ENCODE data around the gene SPIN2B. TPM values are rescaled to one million over a fixed set of nuclear protein-coding genes. Genes with fewer than 3 reads are reported as not detected.
"Not testable (repeated sequence)": the region's sequence is repeated elsewhere in the genome, so short reads cannot be mapped to it uniquely, and the experiment has no call there.

Gene SPIN2B
- 13.3 TPM for polyA plus RNA-seq (2012; ENCODE audit: insufficient read depth, insufficient read length)

- H3K4me3 ChIP-seq (ENCODE audit: low read length) = peak within 1 kb of the TSS; percentile 65
Observed at GRCh38 chrX:57121162-57121755, at the start of gene SPIN2B. Gene SPIN2B, minus strand, starts transcription at chrX:57121548.

GRCh38 chrX:57156397-57157049, 35.2 kb upstream of the SPIN2B start:
- DNase-seq (ENCODE audit: low read depth, low spot score) = peak; percentile 21
- H3K4me3 ChIP-seq (ENCODE audit: low read length) = no peak overlapping the region

More at GRCh38 chrX:57121162-57121755, at the start of gene SPIN2B:
- DNase-seq (ENCODE audit: low read depth, low spot score) = peak; percentile 87

- no peak overlapping the region for H3K4me3 ChIP-seq (ENCODE audit: low read length)
- peak; percentile 8 for DNase-seq (ENCODE audit: low read depth, low spot score)
Observed at GRCh38 chrX:57155171-57155570, 33.8 kb upstream of the SPIN2B start.

- DNase-seq (ENCODE audit: low read depth, low spot score) = peak; percentile 21
- not testable (repeated sequence) for H3K4me3 ChIP-seq (ENCODE audit: low read length)
Observed at GRCh38 chrX:57152222-57152621, 30.9 kb upstream of the SPIN2B start.

- no peak overlapping the region for H3K4me3 ChIP-seq (ENCODE audit: low read length)
- DNase-seq (ENCODE audit: low read depth, low spot score) = no peak
Observed at GRCh38 chrX:57138674-57139073, 17.3 kb upstream of the SPIN2B start.

GRCh38 chrX:57137501-57137900, 16.2 kb upstream of the SPIN2B start:
- DNase-seq (ENCODE audit: low read depth, low spot score) = no peak
- H3K4me3 ChIP-seq (ENCODE audit: low read length) = no peak overlapping the region

GRCh38 chrX:57137073-57137472, 15.7 kb upstream of the SPIN2B start, which contains the start of gene SPIN2A:
Gene SPIN2A, minus strand, starts transcription at chrX:57137397. Its CDS starts 800 bp downstream, at chrX:57136597.
- DNase-seq (ENCODE audit: low read depth, low spot score); H3K4me3 ChIP-seq (ENCODE audit: low read length): not testable (repeated sequence)

GRCh38 chrX:57136589-57136988, 15.2 kb upstream of the SPIN2B start:
- DNase-seq (ENCODE audit: low read depth, low spot score); H3K4me3 ChIP-seq (ENCODE audit: low read length): not testable (repeated sequence)

- no peak for DNase-seq (ENCODE audit: low read depth, low spot score)
- H3K4me3 ChIP-seq (ENCODE audit: low read length) = no peak overlapping the region
Observed at GRCh38 chrX:57135287-57135686, 13.9 kb upstream of the SPIN2B start.

GRCh38 chrX:57134702-57135101, 13.4 kb upstream of the SPIN2B start:
- H3K4me3 ChIP-seq (ENCODE audit: low read length) = no peak overlapping the region
- no peak for DNase-seq (ENCODE audit: low read depth, low spot score)

- DNase-seq (ENCODE audit: low read depth, low spot score) = no peak
- H3K4me3 ChIP-seq (ENCODE audit: low read length) = no peak overlapping the region
Observed at GRCh38 chrX:57133706-57134105, 12.4 kb upstream of the SPIN2B start.

- DNase-seq (ENCODE audit: low read depth, low spot score); H3K4me3 ChIP-seq (ENCODE audit: low read length): not testable (repeated sequence)
Observed at GRCh38 chrX:57133284-57133683, 11.9 kb upstream of the SPIN2B start.

GRCh38 chrX:57132046-57132445, 10.7 kb upstream of the SPIN2B start:
- H3K4me3 ChIP-seq (ENCODE audit: low read length) = no peak overlapping the region

GRCh38 chrX:57121816-57122215, 468 bp upstream of the SPIN2B start:
- peak overlapping the region; percentile 65 for H3K4me3 ChIP-seq (ENCODE audit: low read length)
- DNase-seq (ENCODE audit: low read depth, low spot score) = no peak

More at GRCh38 chrX:57132046-57132445, 10.7 kb upstream of the SPIN2B start:
- no peak for DNase-seq (ENCODE audit: low read depth, low spot score)

GRCh38 chrX:57120619-57121161, 658 bp downstream of the SPIN2B start:
- DNase-seq (ENCODE audit: low read depth, low spot score) = not testable (repeated sequence)
- H3K4me3 ChIP-seq (ENCODE audit: low read length) = peak overlapping the region; percentile 65

GRCh38 chrX:57119416-57119815, 1.9 kb downstream of the SPIN2B start:
- H3K4me3 ChIP-seq (ENCODE audit: low read length) = no peak overlapping the region
- DNase-seq (ENCODE audit: low read depth, low spot score) = no peak

- not testable (repeated sequence) for H3K4me3 ChIP-seq (ENCODE audit: low read length); DNase-seq (ENCODE audit: low read depth, low spot score)
Observed at GRCh38 chrX:57117566-57117965, 3.8 kb downstream of the SPIN2B start.

- DNase-seq (ENCODE audit: low read depth, low spot score) = no peak
- H3K4me3 ChIP-seq (ENCODE audit: low read length) = no peak overlapping the region
Observed at GRCh38 chrX:57104921-57105398, 16.4 kb downstream of the SPIN2B start.

GRCh38 chrX:57104406-57104805, 16.9 kb downstream of the SPIN2B start:
- H3K4me3 ChIP-seq (ENCODE audit: low read length) = no peak overlapping the region
- DNase-seq (ENCODE audit: low read depth, low spot score) = no peak

GRCh38 chrX:57103489-57103888, 17.9 kb downstream of the SPIN2B start:
- H3K4me3 ChIP-seq (ENCODE audit: low read length) = peak overlapping the region; percentile 33
- DNase-seq (ENCODE audit: low read depth, low spot score) = peak; percentile 55

Measured in Jurkat, Clone E6-1 (cell line).